Suprapubic skin (tissue), 4 donors: ENCODE data around the gene HMHB1. TPM values are rescaled to one million over a fixed set of nuclear protein-coding genes. Genes with fewer than 3 reads are reported as not detected.

ENCODE experiments used
- DNase-seq, 2 donors: peaks; one replicate each; pipeline ENCODE4 v3.0.0-alpha.2; 2019; ENCODE audit warnings: low spot score in 2 of 2
- H3K27ac ChIP-seq: fragments of 200-600 bp; sonication (generic); one replicate; pipeline ENCODE4 v1.5.1; 2019
- H3K27me3 ChIP-seq: fragments of 200-600 bp; sonication (generic); one replicate; pipeline ENCODE4 v1.5.1; 2019
- H3K36me3 ChIP-seq: fragments of 200-600 bp; sonication (generic); one replicate; pipeline ENCODE4 v1.5.1; 2019
- H3K4me1 ChIP-seq: fragments of 200-600 bp; sonication (generic); one replicate; pipeline ENCODE4 v1.5.1; 2019
- H3K4me3 ChIP-seq: fragments of 200-600 bp; sonication (generic); one replicate; pipeline ENCODE4 v1.5.1; 2019; ENCODE audit warnings: mild to moderate bottlenecking
- H3K9me3 ChIP-seq: fragments of 200-600 bp; sonication (generic); one replicate; pipeline ENCODE4 v1.5.1; 2019
- CTCF ChIP-seq, 2 donors: fragments of 200-600 bp in 1 of 2; fragments of 450-650 bp in 1 of 2; sonication (generic) in 1 of 2; IDR thresholded peaks; one replicate each; pipeline ENCODE4 v1.5.1; 2016 to 2019; ENCODE audit warnings: antibody characterized with exemption in 2 of 2, mild to moderate bottlenecking in 1 of 2, moderate library complexity in 1 of 2
- EP300 ChIP-seq: sonication (generic); formaldehyde crosslinking; IDR thresholded peaks from one replicate; pipeline ENCODE4 v1.6.1; 2017; ENCODE audit warnings: antibody characterized with exemption
- POLR2A ChIP-seq, 2 donors: fragments of 450-650 bp; IDR thresholded peaks; one replicate each; pipeline ENCODE4 v1.6.1; 2017; ENCODE audit warnings: antibody characterized with exemption in 2 of 2, mild to moderate bottlenecking in 2 of 2, moderate library complexity in 2 of 2
- POLR2AphosphoS5 ChIP-seq, 3 donors: sonication (generic); formaldehyde crosslinking; IDR thresholded peaks; one replicate each; pipeline ENCODE4 v1.6.1; 2017; ENCODE audit warnings: antibody characterized with exemption in 3 of 3
- WGBS: methylation state at CpG from one replicate; pipeline ENCODE4 v1.1.5; 2018; 5-methylcytosine and 5-hydroxymethylcytosine counted together
- total RNA-seq, 4 donors: library from RNA; depleted of rRNA; stranded (reverse); fragments of >200 nt; gene quantifications; one replicate each; pipeline ENCODE4 v1.1.0, GENCODE V29; 2016

HMHB1 gene
- total RNA-seq, 4 donors from 2014 or later: not detected

DNA sequence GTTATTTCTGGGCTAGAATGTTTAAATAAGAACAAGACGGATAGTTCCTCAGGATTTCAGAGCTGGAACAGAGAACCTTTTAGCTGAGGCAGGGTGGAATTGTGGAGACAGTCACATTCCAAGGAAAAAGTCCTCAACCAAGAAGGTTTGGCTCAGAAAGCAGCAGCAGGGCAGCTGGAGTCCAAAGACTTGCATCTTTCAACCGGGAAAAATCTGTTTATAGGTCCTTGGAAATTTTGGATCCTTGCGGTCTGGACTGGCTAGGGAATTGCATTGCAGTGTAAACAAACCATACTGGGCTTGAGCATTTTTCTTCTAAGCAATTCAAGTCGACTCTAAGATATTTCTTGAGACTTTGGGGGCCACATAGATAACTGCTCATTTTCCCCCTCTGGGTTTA lies 40.8 kb upstream of the HMHB1 start:
- 56% methylated on average over 4 of the region's 4 CpGs for WGBS
- Histone ChIP-seq H3K4me3 (no peak overlapping the region), H3K9me3 (no peaks in the 10 kb centered on the region), H3K27ac (no peak overlapping the region), H3K27me3 (no peaks in the 10 kb centered on the region), H3K36me3 (no peaks in the 10 kb centered on the region), H3K4me1 (no peaks in the 10 kb centered on the region)
- TF ChIP-seq CTCF (IDR thresholded peaks at IDR 0.05) (no peak), POLR2A (IDR thresholded peaks at IDR 0.05) (no peak), EP300 (no peak), POLR2AphosphoS5 (IDR thresholded peaks at IDR 0.05) (no peak)
- no peak for DNase-seq

DNA sequence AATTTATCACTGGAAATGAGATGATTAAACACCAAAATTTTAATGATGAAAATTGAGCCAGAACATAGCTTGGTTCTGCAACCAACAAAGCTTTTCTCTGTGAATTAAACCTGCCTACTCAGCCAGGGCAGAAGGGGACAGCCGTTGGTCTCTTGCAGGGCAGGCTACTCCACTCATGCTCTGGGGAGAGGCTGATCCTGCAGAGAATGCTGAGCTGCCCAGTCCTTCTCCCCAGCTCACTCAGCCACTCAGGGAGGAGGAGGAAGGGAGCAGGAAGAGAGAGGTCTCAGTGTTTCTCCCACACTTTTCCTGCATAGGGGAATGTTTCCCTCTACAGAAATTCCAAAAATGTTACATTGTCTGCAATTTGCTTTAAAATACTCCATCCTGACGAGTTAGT lies 40.4 kb upstream of the HMHB1 start:
- Histone ChIP-seq H3K9me3 (no peaks in the 10 kb centered on the region), H3K36me3 (no peaks in the 10 kb centered on the region), H3K4me1 (no peaks in the 10 kb centered on the region), H3K27me3 (no peaks in the 10 kb centered on the region), H3K4me3 (no peak overlapping the region), H3K27ac (no peak overlapping the region)
- 56% methylated on average over 2 of the region's 2 CpGs for WGBS
- DNase-seq: no peak
- TF ChIP-seq POLR2A (IDR thresholded peaks at IDR 0.05) (no peak), EP300 (no peak)

DNA sequence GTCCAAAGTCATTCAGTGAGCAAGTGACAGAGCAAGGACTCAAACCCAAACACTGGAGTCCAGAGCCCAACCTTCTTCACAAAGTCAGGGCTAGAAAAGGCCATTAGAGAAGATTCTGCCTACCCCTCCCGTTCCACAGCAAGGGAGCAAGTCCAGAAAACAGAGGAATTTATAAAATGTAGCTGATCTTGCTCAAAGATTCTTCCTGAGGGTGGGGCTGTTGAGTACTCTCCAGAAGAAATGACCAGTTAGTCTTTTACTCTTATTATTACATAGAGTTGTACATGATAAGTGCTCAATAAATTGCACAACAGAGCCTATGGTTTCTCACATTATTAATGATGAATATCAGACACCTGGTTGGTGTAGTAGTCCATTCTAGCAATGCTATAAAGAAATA lies 39.3 kb upstream of the HMHB1 start:
- Histone ChIP-seq H3K36me3 (no peaks in the 10 kb centered on the region), H3K27me3 (no peaks in the 10 kb centered on the region), H3K27ac (no peak overlapping the region), H3K4me1 (no peaks in the 10 kb centered on the region), H3K4me3 (no peak overlapping the region), H3K9me3 (no peaks in the 10 kb centered on the region)
- DNase-seq: no peak
- TF ChIP-seq POLR2A (IDR thresholded peaks at IDR 0.05): no peak
- TF ChIP-seq EP300: no peak
- no peak for TF ChIP-seq CTCF (IDR thresholded peaks at IDR 0.05)
- no peak for TF ChIP-seq POLR2AphosphoS5 (IDR thresholded peaks at IDR 0.05)
- 52% methylated on average over 1 of the region's 1 CpG for WGBS

DNA sequence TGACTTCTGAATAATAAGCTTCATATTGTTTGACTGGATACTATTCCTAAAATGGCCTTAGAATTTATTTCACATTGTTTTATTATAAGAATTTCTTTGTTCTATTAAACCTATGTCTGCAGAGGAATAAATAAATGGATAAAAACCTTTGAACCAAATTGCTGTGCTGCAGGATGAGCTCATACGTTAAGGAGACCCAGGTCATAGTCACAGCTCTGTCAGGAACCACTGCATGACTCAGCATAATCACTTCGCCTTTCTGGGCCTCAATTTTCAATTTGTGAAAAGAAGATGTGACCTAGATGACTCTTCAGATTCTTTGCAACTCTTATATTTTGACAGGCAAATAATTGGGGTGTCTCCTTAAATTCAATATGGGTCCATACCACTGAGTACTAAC lies 36.7 kb upstream of the HMHB1 start:
- no peak overlapping the region for H3K4me3 ChIP-seq

GRCh38 chr5:143776951-143777350 lies 35.0 kb upstream of the HMHB1 start:
- Histone ChIP-seq H3K27ac (no peak overlapping the region), H3K27me3 (no peaks in the 10 kb centered on the region), H3K9me3 (no peaks in the 10 kb centered on the region), H3K4me1 (no peaks in the 10 kb centered on the region), H3K4me3 (no peak overlapping the region), H3K36me3 (no peaks in the 10 kb centered on the region)
- TF ChIP-seq CTCF (IDR thresholded peaks at IDR 0.05) (no peak), EP300 (no peak), POLR2AphosphoS5 (IDR thresholded peaks at IDR 0.05) (no peak), POLR2A (IDR thresholded peaks at IDR 0.05) (no peak)
- DNase-seq: no peak
- 83% methylated on average over 4 of the region's 4 CpGs for WGBS

More for the DNA sequence above, 36.7 kb upstream of the HMHB1 start:
- Histone ChIP-seq H3K27me3 (no peaks in the 10 kb centered on the region), H3K9me3 (no peaks in the 10 kb centered on the region), H3K4me1 (no peaks in the 10 kb centered on the region), H3K27ac (no peak overlapping the region), H3K36me3 (no peaks in the 10 kb centered on the region)
- no peak for DNase-seq
- WGBS: 71% methylated on average over 2 of the region's 2 CpGs
- TF ChIP-seq POLR2AphosphoS5 (IDR thresholded peaks at IDR 0.05) (no peak), CTCF (IDR thresholded peaks at IDR 0.05) (no peak), EP300 (no peak), POLR2A (IDR thresholded peaks at IDR 0.05) (no peak)

DNA sequence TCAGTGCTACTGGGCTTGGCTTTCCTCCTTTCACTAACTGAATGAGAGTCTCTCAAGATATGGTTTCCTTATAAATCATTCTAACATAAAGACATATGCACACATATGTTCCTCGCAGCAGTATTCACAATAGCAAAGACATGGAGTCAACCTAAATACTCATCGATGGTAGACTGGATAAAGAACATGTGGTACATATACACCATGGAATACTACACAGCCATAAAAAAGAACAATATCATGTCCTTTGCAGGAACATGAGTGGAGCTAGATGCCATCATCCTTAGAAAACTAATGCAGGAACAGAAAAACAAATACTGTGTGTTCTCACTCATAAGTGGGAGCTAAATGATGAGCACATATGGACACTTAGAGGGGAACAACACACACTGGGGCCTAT lies 32.5 kb upstream of the HMHB1 start:
- TF ChIP-seq POLR2AphosphoS5 (IDR thresholded peaks at IDR 0.05) (no peak), POLR2A (IDR thresholded peaks at IDR 0.05) (no peak), EP300 (no peak), CTCF (IDR thresholded peaks at IDR 0.05) (no peak)
- no peak for DNase-seq
- Histone ChIP-seq H3K27ac (no peak overlapping the region), H3K27me3 (no peaks in the 10 kb centered on the region), H3K36me3 (no peaks in the 10 kb centered on the region), H3K4me1 (no peaks in the 10 kb centered on the region), H3K9me3 (no peaks in the 10 kb centered on the region), H3K4me3 (no peak overlapping the region)
- 97% methylated on average over 2 of the region's 2 CpGs for WGBS
